NCI-H2107 (cell line): ENCODE results near the gene ZNF853.
"Not testable (repeated sequence)": the region's sequence is repeated elsewhere in the genome, so short reads cannot be mapped to it uniquely, and the experiment has no call there.

Experiments
- DNase-seq: peaks from one replicate; lab custom pipeline; 2025; lab: John Stamatoyannopoulos, UW

Gene ZNF853

GRCh38 chr7:6614953-6615722, at the start of gene ZNF853:
Gene ZNF853, plus strand, starts transcription at chr7:6615610. Its CDS starts 565 bp downstream, at chr7:6616175.
- no peak for DNase-seq

GRCh38 chr7:6565655-6566054, 49.8 kb upstream of the ZNF853 start:
- DNase-seq, result no peak

GRCh38 chr7:6567886-6568285, 47.5 kb upstream of the ZNF853 start:
- no peak for DNase-seq

GRCh38 chr7:6571160-6571779, 44.1 kb upstream of the ZNF853 start:
- no peak for DNase-seq

GRCh38 chr7:6575281-6576023, 40.0 kb upstream of the ZNF853 start:
- DNase-seq, result no peak

- no peak for DNase-seq
Observed at GRCh38 chr7:6576024-6576866, 39.2 kb upstream of the ZNF853 start.

- DNase-seq, result not testable (repeated sequence)
Observed at GRCh38 chr7:6576867-6577368, 38.5 kb upstream of the ZNF853 start.

GRCh38 chr7:6577369-6578113, 37.9 kb upstream of the ZNF853 start, which contains the start of gene ZDHHC4:
Gene ZDHHC4, plus strand, starts transcription at chr7:6577454. Its CDS starts 3,108 bp downstream, at chr7:6580562.
- peak; percentile 82 for DNase-seq

GRCh38 chr7:6578114-6579084, 37.0 kb upstream of the ZNF853 start:
- DNase-seq, result no peak

- DNase-seq, result no peak
Observed at GRCh38 chr7:6579446-6579845, 36.0 kb upstream of the ZNF853 start.

- DNase-seq, result not testable (repeated sequence)
Observed at GRCh38 chr7:6585746-6586432, 29.5 kb upstream of the ZNF853 start.

- DNase-seq, result no peak
Observed at GRCh38 chr7:6588566-6588965, 26.8 kb upstream of the ZNF853 start.

GRCh38 chr7:6589151-6589828, 26.1 kb upstream of the ZNF853 start:
- no peak for DNase-seq

- peak; percentile 67 for DNase-seq
Observed at GRCh38 chr7:6589829-6590644, 25.4 kb upstream of the ZNF853 start, which contains the start of gene INTS15. Gene INTS15, plus strand, starts transcription at chr7:6590021. Its CDS starts 263 bp downstream, at chr7:6590284.

- no peak for DNase-seq
Observed at GRCh38 chr7:6590645-6591110, 24.7 kb upstream of the ZNF853 start.

- DNase-seq, result no peak
Observed at GRCh38 chr7:6600093-6600492, 15.3 kb upstream of the ZNF853 start.

GRCh38 chr7:6604458-6604857, 11.0 kb upstream of the ZNF853 start:
- no peak for DNase-seq
